ENCODE measurements around the gene SOX10.

DNA sequence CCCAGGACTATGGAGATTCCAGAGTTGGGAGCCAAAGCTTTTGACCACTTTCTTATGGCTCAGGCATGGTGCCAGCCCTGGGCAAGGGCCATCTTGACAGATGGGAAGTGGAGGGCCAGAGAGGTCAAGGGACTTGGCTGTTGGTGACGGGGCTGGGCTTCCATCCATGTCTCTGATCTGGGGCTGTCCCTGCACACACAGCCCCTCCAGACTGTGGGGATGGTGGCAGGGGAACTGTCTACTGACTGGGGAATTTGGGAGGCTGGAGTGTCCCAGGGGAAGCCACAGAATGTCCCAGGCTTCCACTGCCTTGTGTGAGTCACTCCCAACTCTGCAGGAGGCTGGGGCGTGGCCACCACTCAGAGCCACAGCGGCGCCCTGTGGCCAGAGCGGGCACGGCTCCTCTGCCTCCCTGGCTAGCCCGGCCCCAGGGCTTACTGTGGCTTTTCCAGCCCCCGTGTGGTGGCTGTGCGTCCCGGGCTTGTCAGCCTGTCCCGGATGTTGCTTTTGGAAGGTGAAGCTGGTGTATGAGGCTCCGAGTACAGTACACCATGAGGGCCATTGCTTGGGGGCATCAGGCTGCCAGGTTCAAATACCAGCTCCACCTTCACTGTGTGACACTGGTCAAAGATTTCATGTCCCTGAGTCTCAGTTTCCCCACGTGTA lies 50.5 kb downstream of the SOX10 start:
- TF ChIP-seq, protein P1, sequence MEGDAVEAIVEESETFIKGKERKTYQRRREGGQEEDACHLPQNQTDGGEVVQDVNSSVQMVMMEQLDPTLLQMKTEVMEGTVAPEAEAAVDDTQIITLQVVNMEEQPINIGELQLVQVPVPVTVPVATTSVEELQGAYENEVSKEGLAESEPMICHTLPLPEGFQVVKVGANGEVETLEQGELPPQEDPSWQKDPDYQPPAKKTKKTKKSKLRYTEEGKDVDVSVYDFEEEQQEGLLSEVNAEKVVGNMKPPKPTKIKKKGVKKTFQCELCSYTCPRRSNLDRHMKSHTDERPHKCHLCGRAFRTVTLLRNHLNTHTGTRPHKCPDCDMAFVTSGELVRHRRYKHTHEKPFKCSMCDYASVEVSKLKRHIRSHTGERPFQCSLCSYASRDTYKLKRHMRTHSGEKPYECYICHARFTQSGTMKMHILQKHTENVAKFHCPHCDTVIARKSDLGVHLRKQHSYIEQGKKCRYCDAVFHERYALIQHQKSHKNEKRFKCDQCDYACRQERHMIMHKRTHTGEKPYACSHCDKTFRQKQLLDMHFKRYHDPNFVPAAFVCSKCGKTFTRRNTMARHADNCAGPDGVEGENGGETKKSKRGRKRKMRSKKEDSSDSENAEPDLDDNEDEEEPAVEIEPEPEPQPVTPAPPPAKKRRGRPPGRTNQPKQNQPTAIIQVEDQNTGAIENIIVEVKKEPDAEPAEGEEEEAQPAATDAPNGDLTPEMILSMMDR (IDR thresholded peaks at IDR 0.05): peak; percentile 86 to 98 (median 97)
- TF ChIP-seq POLR2A (IDR thresholded peaks at IDR 0.05): no peak
